Measurements from ENCODE around the gene CPZ.

DNA sequence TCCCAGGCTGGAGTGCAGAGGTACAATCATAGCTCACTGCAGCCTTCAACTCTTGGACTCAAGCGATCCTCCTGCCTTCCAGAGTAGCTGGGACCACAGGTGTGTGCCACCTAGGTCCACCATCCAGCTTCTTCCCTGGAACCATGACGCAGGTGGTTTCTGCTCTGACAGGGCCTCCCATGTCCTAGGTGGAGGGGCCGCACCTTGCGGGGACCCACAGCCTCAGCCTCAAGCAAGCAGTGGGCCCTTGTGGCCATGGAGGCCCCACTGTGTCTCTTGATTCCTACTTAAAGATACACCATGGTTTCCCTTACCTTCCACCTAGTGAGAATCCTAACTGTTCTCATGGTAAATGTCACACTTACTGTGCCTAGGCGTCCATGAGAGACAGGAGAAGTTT, 19.3 kb upstream of the CPZ start:
- TF ChIP-seq, protein P1, sequence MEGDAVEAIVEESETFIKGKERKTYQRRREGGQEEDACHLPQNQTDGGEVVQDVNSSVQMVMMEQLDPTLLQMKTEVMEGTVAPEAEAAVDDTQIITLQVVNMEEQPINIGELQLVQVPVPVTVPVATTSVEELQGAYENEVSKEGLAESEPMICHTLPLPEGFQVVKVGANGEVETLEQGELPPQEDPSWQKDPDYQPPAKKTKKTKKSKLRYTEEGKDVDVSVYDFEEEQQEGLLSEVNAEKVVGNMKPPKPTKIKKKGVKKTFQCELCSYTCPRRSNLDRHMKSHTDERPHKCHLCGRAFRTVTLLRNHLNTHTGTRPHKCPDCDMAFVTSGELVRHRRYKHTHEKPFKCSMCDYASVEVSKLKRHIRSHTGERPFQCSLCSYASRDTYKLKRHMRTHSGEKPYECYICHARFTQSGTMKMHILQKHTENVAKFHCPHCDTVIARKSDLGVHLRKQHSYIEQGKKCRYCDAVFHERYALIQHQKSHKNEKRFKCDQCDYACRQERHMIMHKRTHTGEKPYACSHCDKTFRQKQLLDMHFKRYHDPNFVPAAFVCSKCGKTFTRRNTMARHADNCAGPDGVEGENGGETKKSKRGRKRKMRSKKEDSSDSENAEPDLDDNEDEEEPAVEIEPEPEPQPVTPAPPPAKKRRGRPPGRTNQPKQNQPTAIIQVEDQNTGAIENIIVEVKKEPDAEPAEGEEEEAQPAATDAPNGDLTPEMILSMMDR (conservative IDR thresholded peaks at IDR 0.05), result no peak
- TF ChIP-seq EZH2 (IDR thresholded peaks at IDR 0.05; ENCODE audit: low read depth), result no peak
